HEK293 (cell line): ENCODE measurements around the gene KIDINS220.
"Not testable (repeated sequence)": the region's sequence is repeated elsewhere in the genome, so short reads cannot be mapped to it uniquely, and the experiment has no call there.

ENCODE experiments used
- KLF9 ChIP-seq: fragments of 450-650 bp; formaldehyde crosslinking; IDR thresholded peaks from 2 replicates; pipeline ENCODE4 v1.5.1; 2016; ENCODE audit warnings: missing biosample characterization, missing genetic modification characterization, low read depth
- REPIN1 ChIP-seq: fragments of 450-650 bp; formaldehyde crosslinking; IDR thresholded peaks from 2 replicates; pipeline ENCODE4 v1.5.1; 2017; ENCODE audit warnings: missing biosample characterization, missing genetic modification characterization, low read depth
- SP7 ChIP-seq: fragments of 450-650 bp; formaldehyde crosslinking; IDR thresholded peaks from 2 replicates; pipeline ENCODE4 v1.5.1; 2016; ENCODE audit warnings: missing biosample characterization, missing genetic modification characterization
- ZBTB10 ChIP-seq: fragments of 450-650 bp; formaldehyde crosslinking; IDR thresholded peaks from 2 replicates; pipeline ENCODE4 v1.5.1; 2016; ENCODE audit warnings: missing biosample characterization, missing genetic modification characterization
- ZBTB21 ChIP-seq: fragments of 450-650 bp; formaldehyde crosslinking; IDR thresholded peaks from 2 replicates; pipeline ENCODE4 v1.5.1; 2017; ENCODE audit warnings: missing biosample characterization, missing genetic modification characterization
- ZBTB7A ChIP-seq: fragments of 450-650 bp; formaldehyde crosslinking; IDR thresholded peaks from 2 replicates; pipeline ENCODE4 v1.5.1; 2016; ENCODE audit warnings: low read depth, missing biosample characterization, missing genetic modification characterization
- ZNF18 ChIP-seq: fragments of 450-650 bp; formaldehyde crosslinking; IDR thresholded peaks from 2 replicates; pipeline ENCODE4 v1.5.1; 2016; ENCODE audit warnings: missing biosample characterization, missing genetic modification characterization
- ZNF23 ChIP-seq: fragments of 450-650 bp; formaldehyde crosslinking; IDR thresholded peaks from 2 replicates; pipeline ENCODE4 v1.5.1; 2016; ENCODE audit warnings: missing biosample characterization, missing genetic modification characterization, borderline replicate concordance
- ZNF248 ChIP-seq: fragments of 450-650 bp; formaldehyde crosslinking; IDR thresholded peaks from 2 replicates; pipeline ENCODE4 v1.5.1; 2017; ENCODE audit warnings: missing biosample characterization, missing genetic modification characterization
- ZNF423 ChIP-seq: fragments of 450-650 bp; formaldehyde crosslinking; IDR thresholded peaks from 2 replicates; pipeline ENCODE4 v1.5.1; 2016; ENCODE audit warnings: missing biosample characterization, missing genetic modification characterization
- TF ChIP-seq, protein P1 (sequence below): fragments of 450-650 bp; formaldehyde crosslinking; IDR thresholded peaks from 2 replicates; pipeline ENCODE4 v1.5.1; 2016; ENCODE audit warnings: missing biosample characterization, missing genetic modification characterization

GRCh38 chr2:8729101-8729500, 108.3 kb downstream of the KIDINS220 start:
- not testable (repeated sequence) for TF ChIP-seq ZBTB21; ZNF23 (tag by site-specific recombination); KLF9 (tag by site-specific recombination); ZBTB7A; ZNF18 (tag by site-specific recombination); ZNF248; REPIN1 (tag by site-specific recombination); SP7; ZBTB10; ZNF423 (tag by site-specific recombination)
- TF ChIP-seq, protein P1, sequence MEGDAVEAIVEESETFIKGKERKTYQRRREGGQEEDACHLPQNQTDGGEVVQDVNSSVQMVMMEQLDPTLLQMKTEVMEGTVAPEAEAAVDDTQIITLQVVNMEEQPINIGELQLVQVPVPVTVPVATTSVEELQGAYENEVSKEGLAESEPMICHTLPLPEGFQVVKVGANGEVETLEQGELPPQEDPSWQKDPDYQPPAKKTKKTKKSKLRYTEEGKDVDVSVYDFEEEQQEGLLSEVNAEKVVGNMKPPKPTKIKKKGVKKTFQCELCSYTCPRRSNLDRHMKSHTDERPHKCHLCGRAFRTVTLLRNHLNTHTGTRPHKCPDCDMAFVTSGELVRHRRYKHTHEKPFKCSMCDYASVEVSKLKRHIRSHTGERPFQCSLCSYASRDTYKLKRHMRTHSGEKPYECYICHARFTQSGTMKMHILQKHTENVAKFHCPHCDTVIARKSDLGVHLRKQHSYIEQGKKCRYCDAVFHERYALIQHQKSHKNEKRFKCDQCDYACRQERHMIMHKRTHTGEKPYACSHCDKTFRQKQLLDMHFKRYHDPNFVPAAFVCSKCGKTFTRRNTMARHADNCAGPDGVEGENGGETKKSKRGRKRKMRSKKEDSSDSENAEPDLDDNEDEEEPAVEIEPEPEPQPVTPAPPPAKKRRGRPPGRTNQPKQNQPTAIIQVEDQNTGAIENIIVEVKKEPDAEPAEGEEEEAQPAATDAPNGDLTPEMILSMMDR = not testable (repeated sequence)
